ENCODE results near the gene SGPP2. TPM values are rescaled to one million over a fixed set of nuclear protein-coding genes. Genes with fewer than 3 reads are reported as not detected.

Gene SGPP2
- total RNA-seq, 3 donors from 2014 or later: 0.32 to 8.8 (median 1.3) TPM

GRCh38 chr2:222504719-222505118, 80.4 kb downstream of the SGPP2 start:
- TF ChIP-seq CTCF (IDR thresholded peaks at IDR 0.05) (no peak), POLR2AphosphoS5 (IDR thresholded peaks at IDR 0.05) (no peak), POLR2A (IDR thresholded peaks at IDR 0.05) (no peak)
- no peak for DNase-seq (ENCODE audit: low spot score in 2 of 2)
- intact Hi-C loops (cut with DNase I; ENCODE audit: low total_unique reads): no loop called here
- Histone ChIP-seq H3K27me3 (peaks cover 0 to under 1% of the 10 kb centered on the region in 2 donors), H3K36me3 (no peaks in the 10 kb centered on the region), H3K27ac (no peak overlapping the region), H3K9me3 (no peaks in the 10 kb centered on the region), H3K4me1 (no peaks in the 10 kb centered on the region), H3K4me3 (no peak overlapping the region)

- no peaks in the 10 kb centered on the region for H3K9me3 ChIP-seq
- H3K27me3 ChIP-seq: peaks cover 0 to 4% of the 10 kb centered on the region in 2 donors
- H3K4me3 ChIP-seq: no peak overlapping the region
- no peak for DNase-seq (ENCODE audit: low spot score in 2 of 2)
- H3K36me3 ChIP-seq: no peaks in the 10 kb centered on the region
- TF ChIP-seq CTCF (IDR thresholded peaks at IDR 0.05): no peak
- intact Hi-C loops (cut with DNase I; ENCODE audit: low total_unique reads): no loop called here
- H3K27ac ChIP-seq: no peak overlapping the region
- H3K4me1 ChIP-seq: no peaks in the 10 kb centered on the region
Measured at GRCh38 chr2:222506230-222506935, 82.0 kb downstream of the SGPP2 start.

- peaks cover 0 to 5% of the 10 kb centered on the region in 2 donors for H3K4me1 ChIP-seq
- TF ChIP-seq POLR2A (IDR thresholded peaks at IDR 0.05): no peak
- TF ChIP-seq POLR2AphosphoS5 (IDR thresholded peaks at IDR 0.05): no peak
- TF ChIP-seq CTCF (IDR thresholded peaks at IDR 0.05): no peak
- intact Hi-C loops (cut with DNase I; ENCODE audit: low total_unique reads): no loop called here
Measured at GRCh38 chr2:222514901-222515300, 90.6 kb downstream of the SGPP2 start.

GRCh38 chr2:222518570-222519381, 94.4 kb downstream of the SGPP2 start:
- Histone ChIP-seq H3K36me3 (no peaks in the 10 kb centered on the region), H3K4me1 (peaks cover 0 to 5% of the 10 kb centered on the region in 2 donors), H3K4me3 (no peak overlapping the region), H3K27ac (no peak overlapping the region), H3K27me3 (no peaks in the 10 kb centered on the region), H3K9me3 (no peaks in the 10 kb centered on the region)
- TF ChIP-seq CTCF (IDR thresholded peaks at IDR 0.05): no peak
- TF ChIP-seq POLR2A (IDR thresholded peaks at IDR 0.05): no peak
- DNase-seq (ENCODE audit: low spot score in 2 of 2): no peak
- intact Hi-C loops (cut with DNase I; ENCODE audit: low total_unique reads): no loop called here

More at GRCh38 chr2:222514901-222515300, 90.6 kb downstream of the SGPP2 start:
- Histone ChIP-seq H3K27ac (no peak overlapping the region), H3K27me3 (peaks cover 0 to 2% of the 10 kb centered on the region in 2 donors), H3K9me3 (no peaks in the 10 kb centered on the region), H3K4me3 (no peak overlapping the region), H3K36me3 (no peaks in the 10 kb centered on the region)
- DNase-seq (ENCODE audit: low spot score in 2 of 2): no peak

GRCh38 chr2:222521099-222521498, 96.8 kb downstream of the SGPP2 start:
- no peak for TF ChIP-seq POLR2AphosphoS5 (IDR thresholded peaks at IDR 0.05)
- intact Hi-C loops (cut with DNase I; ENCODE audit: low total_unique reads): no loop called here
- Histone ChIP-seq H3K4me1 (peaks cover 0 to 5% of the 10 kb centered on the region in 2 donors), H3K36me3 (no peaks in the 10 kb centered on the region), H3K9me3 (no peaks in the 10 kb centered on the region), H3K4me3 (no peak overlapping the region), H3K27me3 (no peaks in the 10 kb centered on the region), H3K27ac (no peak overlapping the region)
- no peak for DNase-seq (ENCODE audit: low spot score in 2 of 2)
